Astrocyte of the hippocampus (primary cell): Measurements from ENCODE around the gene LAMP2.

Experiments used
- DNase-seq: peaks from one replicate; pipeline ENCODE4 v3.0.0; 2011; ENCODE audit warnings: low read depth, low spot score

Gene LAMP2

GRCh38 chrX:120457766-120458180 is 11.3 kb downstream of the LAMP2 start:
- peak; percentile 80 for DNase-seq

GRCh38 chrX:120456973-120457372 is 12.1 kb downstream of the LAMP2 start:
- DNase-seq: peak; percentile 30

- no peak for DNase-seq
These were observed 15.1 kb downstream of the LAMP2 start for GRCh38 chrX:120453985-120454384.

- peak; percentile 64 for DNase-seq
These were observed 17.0 kb downstream of the LAMP2 start for GRCh38 chrX:120452131-120452530.

- peak; percentile 11 for DNase-seq
These were observed 18.9 kb downstream of the LAMP2 start for GRCh38 chrX:120450163-120450562.

GRCh38 chrX:120446498-120446897 is 22.6 kb downstream of the LAMP2 start:
- DNase-seq: peak; percentile 65

GRCh38 chrX:120439921-120440320 is 29.2 kb downstream of the LAMP2 start:
- no peak for DNase-seq

GRCh38 chrX:120429776-120430540 is 39.1 kb downstream of the LAMP2 start:
- no peak for DNase-seq

- DNase-seq: peak; percentile 5
These were observed 40.8 kb downstream of the LAMP2 start for GRCh38 chrX:120428309-120428708.

GRCh38 chrX:120426599-120426998 is 42.5 kb downstream of the LAMP2 start:
- no peak for DNase-seq

GRCh38 chrX:120419463-120419862 is 49.6 kb downstream of the LAMP2 start:
- DNase-seq: no peak

- no peak for DNase-seq
These were observed 60.9 kb downstream of the LAMP2 start for GRCh38 chrX:120408168-120408567.

- DNase-seq: no peak
These were observed 62.5 kb downstream of the LAMP2 start for GRCh38 chrX:120406638-120407037.

- DNase-seq: no peak
These were observed 66.7 kb downstream of the LAMP2 start for GRCh38 chrX:120402369-120402768.

GRCh38 chrX:120401301-120401700 is 67.8 kb downstream of the LAMP2 start:
- DNase-seq: no peak

- no peak for DNase-seq
These were observed 88.4 kb downstream of the LAMP2 start for GRCh38 chrX:120380699-120381098.

GRCh38 chrX:120379937-120380681 is 89.0 kb downstream of the LAMP2 start:
- DNase-seq: no peak

- no peak for DNase-seq
These were observed 90.5 kb downstream of the LAMP2 start for GRCh38 chrX:120378570-120378969.
